ENCODE measurements around the gene CENPT.

DNA sequence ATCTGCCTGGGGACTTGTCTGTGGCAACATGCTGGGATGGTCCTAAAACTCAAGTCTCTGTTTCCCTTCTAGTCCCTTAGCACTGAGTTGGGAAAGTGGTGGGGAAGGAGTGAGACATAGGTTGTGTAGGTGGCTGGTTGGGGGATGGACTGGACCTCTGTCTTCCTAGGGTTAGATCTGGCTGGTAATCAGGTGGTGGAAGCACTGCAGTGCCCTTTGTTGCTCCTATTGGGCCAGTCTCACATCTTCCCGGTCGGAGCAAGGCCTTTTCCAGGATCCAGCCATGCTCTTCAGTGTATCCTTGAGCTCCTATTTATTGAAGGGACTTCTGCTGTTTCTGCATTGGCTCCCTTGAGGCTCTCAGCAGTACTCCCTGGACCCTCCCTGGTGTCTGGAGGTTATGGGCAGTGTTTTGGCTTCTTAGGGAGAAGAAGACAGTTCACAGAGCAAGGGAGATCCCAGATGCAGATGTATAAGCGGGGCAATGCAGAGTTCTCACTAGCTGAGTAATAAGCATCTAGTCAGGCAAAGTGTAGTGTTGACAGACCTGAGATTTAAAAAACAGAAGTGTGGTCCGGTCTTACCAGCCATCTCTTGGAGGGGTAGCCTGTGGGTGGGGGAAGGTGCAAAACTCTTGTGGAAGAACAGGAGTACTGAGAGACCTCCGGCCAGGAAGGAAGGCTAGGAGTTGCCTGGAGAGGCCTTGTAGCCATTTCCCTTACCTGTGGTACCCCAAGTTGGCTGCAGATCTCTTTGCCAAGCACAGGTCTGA lies 2.0 kb downstream of the CENPT start:
- TF ChIP-seq, protein P1, sequence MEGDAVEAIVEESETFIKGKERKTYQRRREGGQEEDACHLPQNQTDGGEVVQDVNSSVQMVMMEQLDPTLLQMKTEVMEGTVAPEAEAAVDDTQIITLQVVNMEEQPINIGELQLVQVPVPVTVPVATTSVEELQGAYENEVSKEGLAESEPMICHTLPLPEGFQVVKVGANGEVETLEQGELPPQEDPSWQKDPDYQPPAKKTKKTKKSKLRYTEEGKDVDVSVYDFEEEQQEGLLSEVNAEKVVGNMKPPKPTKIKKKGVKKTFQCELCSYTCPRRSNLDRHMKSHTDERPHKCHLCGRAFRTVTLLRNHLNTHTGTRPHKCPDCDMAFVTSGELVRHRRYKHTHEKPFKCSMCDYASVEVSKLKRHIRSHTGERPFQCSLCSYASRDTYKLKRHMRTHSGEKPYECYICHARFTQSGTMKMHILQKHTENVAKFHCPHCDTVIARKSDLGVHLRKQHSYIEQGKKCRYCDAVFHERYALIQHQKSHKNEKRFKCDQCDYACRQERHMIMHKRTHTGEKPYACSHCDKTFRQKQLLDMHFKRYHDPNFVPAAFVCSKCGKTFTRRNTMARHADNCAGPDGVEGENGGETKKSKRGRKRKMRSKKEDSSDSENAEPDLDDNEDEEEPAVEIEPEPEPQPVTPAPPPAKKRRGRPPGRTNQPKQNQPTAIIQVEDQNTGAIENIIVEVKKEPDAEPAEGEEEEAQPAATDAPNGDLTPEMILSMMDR (IDR thresholded peaks at IDR 0.05): no peak
- no peak for TF ChIP-seq POLR2A (IDR thresholded peaks at IDR 0.05)
